HepG2 (cell line): Measurements from ENCODE around the gene ADAMTS16. TPM values are rescaled to one million over a fixed set of nuclear protein-coding genes. Genes with fewer than 3 reads are reported as not detected.

Source experiments
- CREM ChIP-seq, 2 experiments: sonication (generic) in 1 of 2; formaldehyde crosslinking in 1 of 2; IDR thresholded peaks; 2 replicates each; pipeline versions ENCODE4 v1.4.0 to v1.6.1; 2016 to 2020; ENCODE audit warnings: antibody characterized with exemption in 1 of 2, mild to moderate bottlenecking in 1 of 2, missing genetic modification reagents in 1 of 2
- CSRNP2 ChIP-seq: sonication (generic); formaldehyde crosslinking; conservative IDR thresholded peaks from 2 replicates; pipeline ENCODE4 v1.8.0; 2022; ENCODE audit warnings: low read depth, missing genetic modification reagents
- DNMT1 ChIP-seq: sonication (generic); formaldehyde crosslinking; IDR thresholded peaks from 2 replicates; pipeline ENCODE4 v1.5.1; 2020; ENCODE audit warnings: mild to moderate bottlenecking, missing genetic modification reagents
- DR1 ChIP-seq: sonication (generic); formaldehyde crosslinking; IDR thresholded peaks from 2 replicates; pipeline ENCODE4 v1.8.0; 2021; ENCODE audit warnings: mild to moderate bottlenecking, missing genetic modification reagents, inconsistent platforms
- FOSL1 ChIP-seq: sonication (generic); formaldehyde crosslinking; IDR thresholded peaks from 2 replicates; pipeline ENCODE4 v1.9.0; 2021; ENCODE audit warnings: missing genetic modification reagents, borderline replicate concordance
- GABPB1 ChIP-seq: IDR thresholded peaks from 2 replicates; pipeline ENCODE4 v1.6.1; 2016; ENCODE audit warnings: mild to moderate bottlenecking, missing genetic modification reagents, moderate library complexity, missing compliant biosample characterization
- GLMP ChIP-seq: sonication (generic); formaldehyde crosslinking; IDR thresholded peaks from 2 replicates; pipeline ENCODE4 v1.9.0; 2021; ENCODE audit warnings: missing genetic modification reagents, mild to moderate bottlenecking, borderline replicate concordance
- KLF13 ChIP-seq: sonication (generic); formaldehyde crosslinking; IDR thresholded peaks from 2 replicates; pipeline ENCODE4 v1.4.0; 2020; ENCODE audit warnings: mild to moderate bottlenecking, missing genetic modification reagents
- MXI1 ChIP-seq: IDR thresholded peaks from 3 replicates; pipeline ENCODE4 v1.6.1; 2012; ENCODE audit warnings: low read depth, low read length, inconsistent platforms, borderline replicate concordance
- NCOA5 ChIP-seq: sonication (generic); formaldehyde crosslinking; IDR thresholded peaks from 2 replicates; pipeline ENCODE4 v1.4.0; 2020; ENCODE audit warnings: missing genetic modification reagents
- SETDB1 ChIP-seq: sonication (generic); formaldehyde crosslinking; IDR thresholded peaks from 2 replicates; pipeline ENCODE4 v1.5.1; 2020; ENCODE audit warnings: missing genetic modification reagents, mild to moderate bottlenecking, borderline replicate concordance
- SRSF4 ChIP-seq: fragments of 200-400 bp; formaldehyde crosslinking; IDR thresholded peaks from one replicate; pipeline ENCODE4 v1.6.1; 2018; ENCODE audit warnings: mild to moderate bottlenecking, low read depth, low read length, moderate library complexity; ENCODE audit not compliant: poor library complexity, severe bottlenecking
- STAG1 ChIP-seq: sonication (generic); formaldehyde crosslinking; IDR thresholded peaks from 2 replicates; pipeline ENCODE4 v1.4.0; 2020; ENCODE audit warnings: missing genetic modification reagents
- TCF7 ChIP-seq: sonication (generic); IDR thresholded peaks from 2 replicates; pipeline ENCODE4 v1.6.1; 2016; ENCODE audit warnings: antibody characterized with exemption, low read depth
- TEAD3 ChIP-seq: optimal IDR thresholded peaks from 2 replicates; pipeline ENCODE3; 2016; ENCODE audit warnings: borderline replicate concordance
- ZEB1 ChIP-seq: IDR thresholded peaks from 2 replicates; pipeline ENCODE4 v1.6.1; 2012; ENCODE audit warnings: mild to moderate bottlenecking, low read depth, inconsistent platforms; ENCODE audit not compliant: insufficient replicate concordance
- ZMAT5 ChIP-seq: sonication (generic); formaldehyde crosslinking; IDR thresholded peaks from 2 replicates; pipeline ENCODE4 v1.5.0; 2020; ENCODE audit warnings: mild to moderate bottlenecking, low read depth, missing genetic modification reagents, borderline replicate concordance
- ZMYM3 ChIP-seq: sonication (generic); formaldehyde crosslinking; IDR thresholded peaks from 2 replicates; pipeline ENCODE4 v1.5.1; 2020; ENCODE audit warnings: mild to moderate bottlenecking, missing genetic modification reagents
- ZNF563 ChIP-seq: sonication (generic); formaldehyde crosslinking; IDR thresholded peaks from 2 replicates; pipeline ENCODE4 v1.8.0; 2022; ENCODE audit warnings: mild to moderate bottlenecking, moderate library complexity, missing genetic modification reagents
- ZNF616 ChIP-seq: sonication (generic); formaldehyde crosslinking; IDR thresholded peaks from 2 replicates; pipeline ENCODE4 v1.5.0; 2020; ENCODE audit warnings: low read depth, mild to moderate bottlenecking, missing genetic modification reagents
- ZNF75D ChIP-seq: sonication (generic); formaldehyde crosslinking; IDR thresholded peaks from 2 replicates; pipeline ENCODE4 v1.8.1; 2023; ENCODE audit warnings: missing genetic modification reagents, mild to moderate bottlenecking, borderline replicate concordance
- polyA plus RNA-seq, 8 experiments: library from polyadenylated mRNA; depleted of rRNA in 3 of 8; stranded (reverse) in 7 of 8; unstranded in 1 of 8; fragments of >200 nt; fragmentation: Illumina TruSeq in 4 of 8; extraction: Trizol in 4 of 8; gene quantifications; 2 replicates each; pipeline versions ENCODE4 v1.2.1 to v1.2.3, GENCODE V29; 2011 to 2016; ENCODE audit warnings: low read depth in 4 of 8, missing spikeins in 1 of 8, mixed read lengths in 1 of 8; ENCODE audit not compliant: insufficient read depth in 1 of 8
- total RNA-seq, 5 experiments: library from RNA; depleted of rRNA; stranded (reverse); fragments of >200 nt; fragmentation: Illumina TruSeq; extraction: Trizol; gene quantifications; 2 replicates each; pipeline ENCODE4 v1.2.3, GENCODE V29; 2016; ENCODE audit warnings: low read depth in 1 of 5
- TF ChIP-seq, protein P1 (sequence below): sonication (generic); formaldehyde crosslinking; IDR thresholded peaks from 2 replicates; pipeline ENCODE4 v1.4.0; 2020; ENCODE audit warnings: mild to moderate bottlenecking, missing genetic modification reagents

The ADAMTS16 gene
- total and polyA plus RNA-seq, 2 of the 13 experiments (the other 11 are each of a cell fraction or from before 2014, with no cell fraction given), result 0.02 to 0.03 TPM

GRCh38 chr5:5293029-5293428, 152.9 kb downstream of the ADAMTS16 start (continued):
- TF ChIP-seq GLMP (CRISPR knock-in tag) (no peak), DR1 (CRISPR knock-in tag) (no peak), CSRNP2 (CRISPR knock-in tag) (no peak), TEAD3 (peak; percentile 24), KLF13 (CRISPR knock-in tag) (no peak), FOSL1 (CRISPR knock-in tag) (no peak), ZMAT5 (CRISPR knock-in tag) (no peak), ZNF616 (no peak), DNMT1 (CRISPR knock-in tag) (no peak), GABPB1 (CRISPR knock-in tag) (no peak), ZEB1 (no peak), SETDB1 (CRISPR knock-in tag) (no peak), NCOA5 (no peak), SRSF4 (no peak), MXI1 (no peak), CREM (IDR thresholded peaks at IDR 0.05) (no peak), CREM (CRISPR knock-in tag; IDR thresholded peaks at IDR 0.05) (no peak), ZMYM3 (no peak), STAG1 (CRISPR knock-in tag) (peak; percentile 63), ZNF563 (CRISPR knock-in tag) (no peak), TCF7 (no peak), ZNF75D (CRISPR knock-in tag) (no peak)
- TF ChIP-seq, protein P1, sequence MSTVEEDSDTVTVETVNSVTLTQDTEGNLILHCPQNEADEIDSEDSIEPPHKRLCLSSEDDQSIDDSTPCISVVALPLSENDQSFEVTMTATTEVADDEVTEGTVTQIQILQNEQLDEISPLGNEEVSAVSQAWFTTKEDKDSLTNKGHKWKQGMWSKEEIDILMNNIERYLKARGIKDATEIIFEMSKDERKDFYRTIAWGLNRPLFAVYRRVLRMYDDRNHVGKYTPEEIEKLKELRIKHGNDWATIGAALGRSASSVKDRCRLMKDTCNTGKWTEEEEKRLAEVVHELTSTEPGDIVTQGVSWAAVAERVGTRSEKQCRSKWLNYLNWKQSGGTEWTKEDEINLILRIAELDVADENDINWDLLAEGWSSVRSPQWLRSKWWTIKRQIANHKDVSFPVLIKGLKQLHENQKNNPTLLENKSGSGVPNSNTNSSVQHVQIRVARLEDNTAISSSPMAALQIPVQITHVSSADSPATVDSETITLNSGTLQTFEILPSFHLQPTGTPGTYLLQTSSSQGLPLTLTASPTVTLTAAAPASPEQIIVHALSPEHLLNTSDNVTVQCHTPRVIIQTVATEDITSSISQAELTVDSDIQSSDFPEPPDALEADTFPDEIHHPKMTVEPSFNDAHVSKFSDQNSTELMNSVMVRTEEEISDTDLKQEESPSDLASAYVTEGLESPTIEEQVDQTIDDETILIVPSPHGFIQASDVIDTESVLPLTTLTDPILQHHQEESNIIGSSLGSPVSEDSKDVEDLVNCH (CRISPR knock-in tag), result no peak
